Measurements from ENCODE around the gene ENO2. TPM values are rescaled to one million over a fixed set of nuclear protein-coding genes. Genes with fewer than 3 reads are reported as not detected.
"Not testable (repeated sequence)": the region's sequence is repeated elsewhere in the genome, so short reads cannot be mapped to it uniquely, and the experiment has no call there.

ENO2 gene
- total RNA-seq, 4 donors from 2014 or later: 0.97 to 6.2 (median 1.8) TPM

GRCh38 chr12:6871052-6871957 is 43.1 kb upstream of the ENO2 start:
- intact Hi-C loops (cut with DNase I; ENCODE audit: low total_unique reads): loop anchor here (5.0 kb wide), 1 partner anchor 91 kb away; no protein-coding TSS in a partner anchor
- no peak for DNase-seq
- peak overlapping the region; percentile 82 to 100 (median 90) for H3K27ac ChIP-seq

GRCh38 chr12:6872073-6873048 is 42.0 kb upstream of the ENO2 start:
- Histone ChIP-seq H3K27me3 (no peaks in the 10 kb centered on the region), H3K4me3 (peak overlapping the region; percentile 84 to 96 (median 90)), H3K4me1 (peaks cover 31 to 32% of the 10 kb centered on the region in 2 donors), H3K36me3 (peaks cover 0 to 27% of the 10 kb centered on the region in 2 donors), H3K9me3 (no peaks in the 10 kb centered on the region), H3K27ac (peak overlapping the region; percentile 82 to 100 (median 90))
- in situ Hi-C loops (cut with MboI; ENCODE audit: low sequenced_read_pairs in 4 of 4) (no loop called here), intact Hi-C loops (cut with DNase I; ENCODE audit: low total_unique reads) (loop anchor here (1.0 to 5.0 kb wide), 4 partner anchors 19 to 316 kb away; partner anchors contain the start of genes LRRC23 and PEX5)
- no peak for TF ChIP-seq POLR2A (IDR thresholded peaks at IDR 0.05)
- TF ChIP-seq, protein P1, sequence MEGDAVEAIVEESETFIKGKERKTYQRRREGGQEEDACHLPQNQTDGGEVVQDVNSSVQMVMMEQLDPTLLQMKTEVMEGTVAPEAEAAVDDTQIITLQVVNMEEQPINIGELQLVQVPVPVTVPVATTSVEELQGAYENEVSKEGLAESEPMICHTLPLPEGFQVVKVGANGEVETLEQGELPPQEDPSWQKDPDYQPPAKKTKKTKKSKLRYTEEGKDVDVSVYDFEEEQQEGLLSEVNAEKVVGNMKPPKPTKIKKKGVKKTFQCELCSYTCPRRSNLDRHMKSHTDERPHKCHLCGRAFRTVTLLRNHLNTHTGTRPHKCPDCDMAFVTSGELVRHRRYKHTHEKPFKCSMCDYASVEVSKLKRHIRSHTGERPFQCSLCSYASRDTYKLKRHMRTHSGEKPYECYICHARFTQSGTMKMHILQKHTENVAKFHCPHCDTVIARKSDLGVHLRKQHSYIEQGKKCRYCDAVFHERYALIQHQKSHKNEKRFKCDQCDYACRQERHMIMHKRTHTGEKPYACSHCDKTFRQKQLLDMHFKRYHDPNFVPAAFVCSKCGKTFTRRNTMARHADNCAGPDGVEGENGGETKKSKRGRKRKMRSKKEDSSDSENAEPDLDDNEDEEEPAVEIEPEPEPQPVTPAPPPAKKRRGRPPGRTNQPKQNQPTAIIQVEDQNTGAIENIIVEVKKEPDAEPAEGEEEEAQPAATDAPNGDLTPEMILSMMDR (IDR thresholded peaks at IDR 0.05 in 4 of 5, conservative IDR thresholded peaks at IDR 0.05 in 1 of 5): peak; percentile 79 to 99 (median 91)
- DNase-seq (peak; percentile 64 to 76), ATAC-seq (peak; percentile 55 to 56)

More at GRCh38 chr12:6871052-6871957, 43.1 kb upstream of the ENO2 start:
- TF ChIP-seq, protein P1 (IDR thresholded peaks at IDR 0.05 in 4 of 5, conservative IDR thresholded peaks at IDR 0.05 in 1 of 5): no peak
- TF ChIP-seq POLR2A (IDR thresholded peaks at IDR 0.05): no peak
- Histone ChIP-seq H3K4me3 (peak overlapping the region in 3 of 4 donors; percentile 84 to 96 (median 91)), H3K36me3 (peaks cover 0 to 27% of the 10 kb centered on the region in 2 donors), H3K27me3 (no peaks in the 10 kb centered on the region), H3K4me1 (peaks cover 38 to 39% of the 10 kb centered on the region in 2 donors), H3K9me3 (no peaks in the 10 kb centered on the region)
- ATAC-seq: no peak
- in situ Hi-C loops (cut with MboI; ENCODE audit: low sequenced_read_pairs in 4 of 4): no loop called here

- peak within 1 kb of the TSS; percentile 82 to 100 (median 90) for H3K27ac ChIP-seq
- peaks cover 29% of the 10 kb centered on the region in 2 donors for H3K4me1 ChIP-seq
- ATAC-seq (peak; percentile 81 to 82), DNase-seq (peak; percentile 91 to 93)
- in situ Hi-C loops (cut with MboI; ENCODE audit: low sequenced_read_pairs in 4 of 4): no loop called here
- H3K27me3 ChIP-seq: no peaks in the 10 kb centered on the region
- H3K9me3 ChIP-seq: no peaks in the 10 kb centered on the region
- TF ChIP-seq POLR2A (IDR thresholded peaks at IDR 0.05): peak; percentile 75 to 79
- TF ChIP-seq, protein P1 (IDR thresholded peaks at IDR 0.05 in 4 of 5, conservative IDR thresholded peaks at IDR 0.05 in 1 of 5): no peak
- peaks cover 0 to 27% of the 10 kb centered on the region in 2 donors for H3K36me3 ChIP-seq
- intact Hi-C loops (cut with DNase I; ENCODE audit: low total_unique reads): loop anchor here (1.0 to 5.0 kb wide), 4 partner anchors 18 to 315 kb away; partner anchors contain the start of genes LRRC23 and PEX5
- peak within 1 kb of the TSS; percentile 84 to 96 (median 90) for H3K4me3 ChIP-seq
These were observed 41.0 kb upstream of the ENO2 start, which contains the start of gene SPSB2 for GRCh38 chr12:6873094-6874014. Gene SPSB2, minus strand, starts transcription at chr12:6873303. Its CDS starts 402 bp downstream, at chr12:6872901.

DNA sequence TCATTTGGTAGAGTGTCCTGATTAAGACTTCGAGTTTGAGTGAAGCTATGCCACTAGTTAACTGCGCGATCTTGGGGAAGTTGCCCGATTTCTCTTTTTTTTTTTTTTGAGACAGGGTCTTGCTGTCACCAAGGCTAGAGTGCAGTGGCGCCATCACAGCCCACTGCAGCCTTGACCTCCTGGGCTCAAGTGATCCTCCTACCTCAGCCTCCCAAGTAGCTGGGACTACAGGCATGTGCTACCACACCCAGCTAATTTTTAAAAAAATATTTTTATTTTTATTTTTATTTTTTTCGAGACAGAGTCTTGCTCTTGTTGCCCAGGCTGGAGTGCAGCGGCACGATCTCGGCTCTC is 40.4 kb upstream of the ENO2 start:
- intact Hi-C loops (cut with DNase I; ENCODE audit: low total_unique reads): loop anchor here (5.0 kb wide), 1 partner anchor 88 kb away; no protein-coding TSS in a partner anchor
- Histone ChIP-seq H3K27ac (peak overlapping the region; percentile 21 to 100 (median 90)), H3K4me3 (peak overlapping the region; percentile 84 to 96 (median 90)), H3K36me3 (peaks cover 0 to 27% of the 10 kb centered on the region in 2 donors), H3K4me1 (peaks cover 23% of the 10 kb centered on the region in 2 donors)
- ATAC-seq; H3K27me3 ChIP-seq; H3K9me3 ChIP-seq; DNase-seq; in situ Hi-C loops (cut with MboI; ENCODE audit: low sequenced_read_pairs in 4 of 4): not testable (repeated sequence)

DNA sequence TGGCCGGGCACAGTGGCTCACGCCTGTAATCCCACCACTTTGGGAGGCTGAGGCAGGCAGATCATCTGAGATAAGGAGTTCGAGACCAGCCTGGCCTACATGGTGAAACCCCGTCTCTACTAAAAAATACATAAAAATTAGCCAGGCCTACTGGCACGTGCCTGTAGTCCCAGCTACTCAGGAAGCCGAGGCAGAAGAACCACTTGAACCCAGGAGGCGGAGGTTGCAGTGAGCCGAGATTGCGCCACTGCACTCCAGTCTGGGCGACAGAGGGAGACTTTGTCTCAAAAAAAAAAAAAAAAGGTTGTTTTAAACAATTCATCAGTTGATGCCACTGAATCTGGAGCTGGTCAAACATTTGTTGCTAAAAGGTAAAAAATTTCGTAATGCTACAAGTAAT is 34.6 kb upstream of the ENO2 start:
- H3K27me3 ChIP-seq; H3K4me3 ChIP-seq; H3K9me3 ChIP-seq; DNase-seq; ATAC-seq; H3K36me3 ChIP-seq; in situ Hi-C loops (cut with MboI; ENCODE audit: low sequenced_read_pairs in 4 of 4); H3K27ac ChIP-seq; intact Hi-C loops (cut with DNase I; ENCODE audit: low total_unique reads); H3K4me1 ChIP-seq: not testable (repeated sequence)

Measured in gastrocnemius medialis (tissue), 4 donors.